Upper lobe of left lung (tissue), 6 donors: ENCODE measurements around the gene ADAMTSL4. TPM values are rescaled to one million over a fixed set of nuclear protein-coding genes. Genes with fewer than 3 reads are reported as not detected.
A peak's percentile ranks its signal among the peaks of the same experiment; 100 is the strongest.

Experiments
- ATAC-seq, 2 donors: fragments of 200-7000 bp; cut with Tn5 transposase; one replicate each; pipeline ENCODE4 v1.9.1; 2022; ENCODE audit warnings: mild to moderate bottlenecking in 2 of 2, moderate library complexity in 2 of 2; ENCODE audit not compliant: low FRiP score in 2 of 2
- DNase-seq, 2 donors: peaks; one replicate each; pipeline ENCODE4 v3.0.0-alpha.2; 2019 to 2020
- H3K27ac ChIP-seq, 4 donors: fragments of 200-600 bp; sonication (generic); one replicate each; pipeline ENCODE4 v1.5.1; 2016 to 2019
- H3K27me3 ChIP-seq, 4 donors: fragments of 200-600 bp; sonication (generic); one replicate each; pipeline ENCODE4 v1.5.1; 2017 to 2019
- H3K36me3 ChIP-seq, 4 donors: fragments of 200-600 bp; sonication (generic); one replicate each; pipeline ENCODE4 v1.5.1; 2016 to 2019
- H3K4me1 ChIP-seq, 4 donors: fragments of 200-600 bp; sonication (generic); one replicate each; pipeline ENCODE4 v1.5.1; 2018 to 2019
- H3K4me3 ChIP-seq, 4 donors: fragments of 200-600 bp; sonication (generic); one replicate each; pipeline ENCODE4 v1.5.1; 2017 to 2019; ENCODE audit warnings: mild to moderate bottlenecking in 2 of 4, moderate library complexity in 1 of 4
- H3K9me3 ChIP-seq, 4 donors: fragments of 200-600 bp; sonication (generic); one replicate each; pipeline ENCODE4 v1.5.1; 2018 to 2019
- CTCF ChIP-seq, 6 experiments: fragments of 450-650 bp in 4 of 6; fragments of 200-600 bp in 2 of 6; sonication (generic) in 2 of 6; IDR thresholded peaks; one replicate each; pipeline ENCODE4 v1.5.1; 2016 to 2019; ENCODE audit warnings: antibody characterized with exemption in 6 of 6
- EP300 ChIP-seq, 4 donors: sonication (generic); formaldehyde crosslinking; IDR thresholded peaks; one replicate each; pipeline ENCODE4 v1.5.1; 2017; ENCODE audit warnings: antibody characterized with exemption in 4 of 4, control low read depth in 2 of 4
- POLR2A ChIP-seq, 4 donors: fragments of 450-650 bp; IDR thresholded peaks; one replicate each; pipeline ENCODE4 v1.5.1; 2016 to 2017; ENCODE audit warnings: antibody characterized with exemption in 4 of 4, mild to moderate bottlenecking in 2 of 4
- POLR2AphosphoS5 ChIP-seq, 2 donors: sonication (generic); formaldehyde crosslinking; IDR thresholded peaks; one replicate each; pipeline ENCODE4 v1.5.1; 2017; ENCODE audit warnings: antibody characterized with exemption in 2 of 2
- WGBS, 2 donors: methylation state at CpG; one replicate each; pipeline ENCODE4 v1.1.5; 2017 to 2018; 5-methylcytosine and 5-hydroxymethylcytosine counted together
- total RNA-seq, 6 donors: library from RNA; depleted of rRNA in 4 of 6; stranded (reverse); fragments of >200 nt in 4 of 6; gene quantifications; one replicate each; pipeline versions ENCODE4 v1.1.0 to v1.2.1, GENCODE V29; 2016 to 2021
- donor health status: DM: no; HTN: no; CAD: no; lungs with moderate emphysema.
- donor health status: DM: no; HTN: yes; CAD: no; lungs with severe emphysema.

ADAMTSL4 gene
- total RNA-seq, 6 donors from 2014 or later, result 40.3 to 169 (median 139) TPM

GRCh38 chr1:150543500-150544143 is 5.6 kb upstream of the ADAMTSL4 start:
- no peak overlapping the region for H3K4me3 ChIP-seq
- H3K27me3 ChIP-seq, result no peaks in the 10 kb centered on the region
- DNase-seq (no peak), ATAC-seq (peak in 1 of 2 donors; percentile 60)
- WGBS, 2 donors, result 54 to 75% methylated on average over 13 of the region's 13 CpGs
- H3K9me3 ChIP-seq, result no peaks in the 10 kb centered on the region
- no peaks in the 10 kb centered on the region for H3K36me3 ChIP-seq
- no peak overlapping the region for H3K27ac ChIP-seq
- H3K4me1 ChIP-seq, result peaks cover 0 to 15% (median 8%) of the 10 kb centered on the region in 4 donors
- TF ChIP-seq EP300 (IDR thresholded peaks at IDR 0.05), result no peak
- peak; percentile 36 to 44 for TF ChIP-seq POLR2AphosphoS5 (IDR thresholded peaks at IDR 0.05)
- TF ChIP-seq CTCF (IDR thresholded peaks at IDR 0.05), result no peak

- Histone ChIP-seq H3K4me3 (no peak overlapping the region), H3K36me3 (no peaks in the 10 kb centered on the region), H3K9me3 (no peaks in the 10 kb centered on the region), H3K27ac (no peak overlapping the region), H3K27me3 (no peaks in the 10 kb centered on the region), H3K4me1 (peaks cover 0 to 17% (median 10%) of the 10 kb centered on the region in 4 donors)
- no peak for DNase-seq
- TF ChIP-seq POLR2A (IDR thresholded peaks at IDR 0.05), result no peak
- 59 to 61% methylated on average over 3 of the region's 3 CpGs for WGBS, 2 donors
- ATAC-seq, result peak in 1 of 2 donors; percentile 22
Observed at GRCh38 chr1:150544204-150544603, 5.0 kb upstream of the ADAMTSL4 start.

- ATAC-seq, result no peak
- Histone ChIP-seq H3K27ac (no peak overlapping the region), H3K27me3 (no peaks in the 10 kb centered on the region), H3K9me3 (no peaks in the 10 kb centered on the region), H3K4me1 (peaks cover 10 to 29% (median 23%) of the 10 kb centered on the region in 4 donors), H3K4me3 (no peak overlapping the region), H3K36me3 (no peaks in the 10 kb centered on the region)
- WGBS, 2 donors, result 79 to 80% methylated on average over 6 of the region's 6 CpGs
- no peak for DNase-seq
- no peak for TF ChIP-seq CTCF (IDR thresholded peaks at IDR 0.05)
- no peak for TF ChIP-seq EP300 (IDR thresholded peaks at IDR 0.05)
- no peak for TF ChIP-seq POLR2AphosphoS5 (IDR thresholded peaks at IDR 0.05)
- TF ChIP-seq POLR2A (IDR thresholded peaks at IDR 0.05), result no peak
Observed at GRCh38 chr1:150545486-150546032, 3.6 kb upstream of the ADAMTSL4 start.

GRCh38 chr1:150546294-150546937 is 2.8 kb upstream of the ADAMTSL4 start:
- H3K36me3 ChIP-seq, result no peaks in the 10 kb centered on the region
- TF ChIP-seq EP300 (IDR thresholded peaks at IDR 0.05), result no peak
- no peak for TF ChIP-seq POLR2AphosphoS5 (IDR thresholded peaks at IDR 0.05)
- TF ChIP-seq CTCF (IDR thresholded peaks at IDR 0.05), result no peak
- TF ChIP-seq POLR2A (IDR thresholded peaks at IDR 0.05), result no peak
- DNase-seq (no peak), ATAC-seq (no peak)
- H3K4me1 ChIP-seq, result peaks cover 19 to 38% (median 32%) of the 10 kb centered on the region in 4 donors
- 85 to 89% methylated on average over 16 of the region's 16 CpGs for WGBS, 2 donors
- H3K27me3 ChIP-seq, result no peaks in the 10 kb centered on the region
- H3K9me3 ChIP-seq, result no peaks in the 10 kb centered on the region
- H3K27ac ChIP-seq, result no peak overlapping the region
- H3K4me3 ChIP-seq, result no peak overlapping the region

- H3K27me3 ChIP-seq, result no peaks in the 10 kb centered on the region
- ATAC-seq (no peak), DNase-seq (no peak)
- 49 to 58% methylated on average over 4 of the region's 4 CpGs for WGBS, 2 donors
- H3K4me3 ChIP-seq, result peak overlapping the region; percentile 3 to 71 (median 58)
- TF ChIP-seq POLR2A (IDR thresholded peaks at IDR 0.05) (no peak), CTCF (IDR thresholded peaks at IDR 0.05) (no peak), EP300 (IDR thresholded peaks at IDR 0.05) (no peak), POLR2AphosphoS5 (IDR thresholded peaks at IDR 0.05) (no peak)
- peak overlapping the region; percentile 84 to 91 (median 88) for H3K27ac ChIP-seq
- no peaks in the 10 kb centered on the region for H3K36me3 ChIP-seq
- H3K9me3 ChIP-seq, result no peaks in the 10 kb centered on the region
- H3K4me1 ChIP-seq, result peaks cover 37 to 55% (median 50%) of the 10 kb centered on the region in 4 donors
Observed at GRCh38 chr1:150548324-150548631, 930 bp upstream of the ADAMTSL4 start.
